K562 (cell line): ENCODE measurements around the gene EFCAB13. TPM values are rescaled to one million over a fixed set of nuclear protein-coding genes. Genes with fewer than 3 reads are reported as not detected.

Experiments used
- ATAC-seq: fragments of 200-7000 bp; cut with Tn5 transposase; 3 replicates; pipeline ENCODE4 v1.9.1; 2020; ENCODE audit warnings: moderate library complexity
- BruUV-seq: library from RNA; stranded (reverse); fragments of 400-500 nt; replicated peaks from 2 replicates; lab custom pipeline; 2021; lab: Mats Ljungman, UMichigan
- CTCF ChIA-PET: fragments of 300-600 bp; formaldehyde crosslinking; extraction: SDS; loops from one replicate; lab custom pipeline; 2021; ENCODE audit warnings: low intra/inter-chr PET ratio; lab: Yijun Ruan, JAX
- POLR2A ChIA-PET: fragments of 300-600, 350-650 bp; sonication (Branson Sonifier 250); formaldehyde crosslinking; extraction: SDS; loops from one replicate; lab custom pipeline; 2021; ENCODE audit warnings: antibody characterized with exemption, inconsistent platforms; lab: Yijun Ruan, JAX
- DNase-seq, 4 experiments: peaks; one replicate each; pipeline versions ENCODE4 v3.0.0 to v3.0.0-alpha.2; 2011 to 2018; ENCODE audit warnings: low spot score in 3 of 4, mixed read lengths in 3 of 4; ENCODE audit errors: extremely low read depth in 1 of 4
- FAIRE-seq: peaks from 2 replicates; lab custom pipeline; 2011; peaks lifted over from hg19 to GRCh38; lab: Jason Lieb, UNC
- H2AFZ ChIP-seq: 2 replicates; pipeline ENCODE4 v1.6.0; 2011; ENCODE audit warnings: low read depth, low read length, control low read depth, inconsistent platforms
- H3K27ac ChIP-seq: fragments of 200-600 bp; 3 replicates; pipeline ENCODE4 v1.8.0; 2011; ENCODE audit warnings: low read depth, mild to moderate bottlenecking, control low read depth, inconsistent platforms, low read length, moderate library complexity, mixed read lengths; ENCODE audit errors: extremely low read depth
- H3K27me3 ChIP-seq, 2 experiments: fragments of 300-600 bp in 1 of 2; 2 replicates in 1 of 2; 3 replicates in 1 of 2; pipeline versions ENCODE4 v1.6.0 to v1.8.0; 2011; ENCODE audit warnings: inconsistent platforms in 2 of 2, low read length in 2 of 2, mild to moderate bottlenecking in 1 of 2, mixed read lengths in 1 of 2, moderate library complexity in 1 of 2; ENCODE audit not compliant: control insufficient read depth in 2 of 2, insufficient read depth in 2 of 2
- H3K36me3 ChIP-seq: fragments of 300-600 bp; 3 replicates; pipeline ENCODE4 v1.8.0; 2011; ENCODE audit warnings: mild to moderate bottlenecking, low read length, inconsistent platforms; ENCODE audit not compliant: control insufficient read depth, insufficient read depth
- H3K4me1 ChIP-seq, 2 experiments: fragments of 200-600 bp in 1 of 2; replicated peaks in 1 of 2; 2 replicates in 1 of 2; 3 replicates in 1 of 2; pipeline versions ENCODE4 v1.5.1 to v1.8.0; 2011; ENCODE audit warnings: inconsistent platforms in 2 of 2, low read length in 2 of 2, mild to moderate bottlenecking in 1 of 2, mixed read lengths in 1 of 2, moderate library complexity in 1 of 2; ENCODE audit not compliant: control insufficient read depth in 2 of 2, insufficient read depth in 2 of 2
- H3K4me2 ChIP-seq: 2 replicates; pipeline ENCODE4 v1.6.1; 2011; ENCODE audit warnings: low read length, control low read depth, inconsistent platforms, mixed read lengths; ENCODE audit not compliant: insufficient read depth
- H3K4me3 ChIP-seq: fragments of 200-600 bp; sonication (generic), shearing (Covaris generic); 2 replicates; pipeline ENCODE4 v1.5.1; 2016; ENCODE audit warnings: control low read depth, inconsistent platforms
- H3K79me2 ChIP-seq: fragments of 200-600 bp; 3 replicates; pipeline ENCODE4 v1.8.0; 2011; ENCODE audit warnings: low read length, inconsistent platforms; ENCODE audit not compliant: control insufficient read depth, insufficient read depth
- H3K9ac ChIP-seq, 2 experiments: 2 replicates each; pipeline versions ENCODE4 v1.6.0 to v1.6.1; 2011; ENCODE audit warnings: low read depth in 2 of 2, low read length in 2 of 2, control low read depth in 1 of 2, inconsistent platforms in 1 of 2, mild to moderate bottlenecking in 1 of 2, mixed read lengths in 1 of 2; ENCODE audit not compliant: insufficient read depth in 1 of 2
- H3K9me1 ChIP-seq: one replicate; pipeline ENCODE4 v1.6.0; 2011; ENCODE audit warnings: inconsistent platforms, mild to moderate bottlenecking, low read length, moderate library complexity; ENCODE audit not compliant: control insufficient read depth, insufficient read depth
- H3K9me3 ChIP-seq: replicated peaks from 2 replicates; pipeline ENCODE4 v1.5.1; 2011; ENCODE audit warnings: low read depth, low read length, inconsistent platforms; ENCODE audit not compliant: control insufficient read depth, insufficient read depth
- H4K20me1 ChIP-seq: replicated peaks from 2 replicates; pipeline ENCODE4 v1.6.1; 2011; ENCODE audit warnings: low read length, inconsistent platforms, mixed read lengths; ENCODE audit not compliant: control insufficient read depth, insufficient read depth
- FOXK2 ChIP-seq, 2 experiments: fragments of 450-650 bp; IDR thresholded peaks in 1 of 2; conservative IDR thresholded peaks in 1 of 2; 2 replicates each; pipeline ENCODE4 v1.6.1; 2016; ENCODE audit warnings: low read depth in 2 of 2, mild to moderate bottlenecking in 1 of 2
- HDGF ChIP-seq: fragments of 450-650 bp; IDR thresholded peaks from 2 replicates; pipeline ENCODE4 v1.6.1; 2016
- LCOR ChIP-seq: sonication (generic); formaldehyde crosslinking; IDR thresholded peaks from 2 replicates; pipeline ENCODE4 v1.8.0; 2022; ENCODE audit warnings: mild to moderate bottlenecking, missing genetic modification reagents
- PHB ChIP-seq: fragments of 250-450 bp; sonication (Bioruptor Pico); IDR thresholded peaks from 2 replicates; pipeline ENCODE4 v1.5.0; 2021
- SMARCA4 ChIP-seq: fragments of 450-650 bp; IDR thresholded peaks from 2 replicates; pipeline ENCODE4 v1.6.1; 2016
- SNAPC5 ChIP-seq: fragments of 250-450 bp; sonication (Bioruptor Pico); IDR thresholded peaks from 2 replicates; pipeline ENCODE4 v1.8.0; 2021; ENCODE audit warnings: moderate library complexity, mild to moderate bottlenecking, inconsistent platforms
- ZNF263 ChIP-seq: sonication (generic); formaldehyde crosslinking; IDR thresholded peaks from 2 replicates; pipeline ENCODE4 v1.8.0; 2022; ENCODE audit warnings: mild to moderate bottlenecking, missing genetic modification reagents, borderline replicate concordance
- ZNF316 ChIP-seq: fragments of 450-650 bp; IDR thresholded peaks from 2 replicates; pipeline ENCODE4 v1.6.1; 2016
- WGBS: fragments of 100-300 bp; shearing (Covaris generic); methylation state at CpG from one replicate; pipeline ENCODE4 v1.1.6; 2016; ENCODE audit warnings: low coverage, mixed read lengths; ENCODE audit not compliant: insufficient coverage; ENCODE audit errors: missing lambda C conversion rate; 5-methylcytosine and 5-hydroxymethylcytosine counted together
- in situ Hi-C: fragments of 300-500 bp; cut with MboI; formaldehyde crosslinking; loops from 4 replicates; pipeline ENCODE4 v1.15.0; 2018; ENCODE audit warnings: inconsistent platforms, mixed read lengths
- intact Hi-C: fragments of 100-400 bp; cut with micrococcal nuclease; formaldehyde crosslinking; loops from 2 replicates; pipeline ENCODE4 v1.14.2; 2022
- polyA plus RNA-seq, 8 experiments: library from polyadenylated mRNA; depleted of rRNA in 4 of 8; stranded (reverse) in 5 of 8; unstranded in 3 of 8; fragments of >200 nt; fragmentation: Nextera tagmentation in 2 of 8; fragmentation: Illumina TruSeq in 1 of 8; extraction: Ambion mirVana in 2 of 8; extraction: Trizol in 1 of 8; gene quantifications; 2 replicates each; pipeline versions ENCODE4 v1.2.1 to v1.2.3, GENCODE V29; 2011 to 2014; ENCODE audit warnings: inconsistent platforms in 1 of 8, missing spikeins in 1 of 8
- total RNA-seq, 7 experiments: library from RNA; depleted of rRNA in 6 of 7; stranded (reverse); fragments of >200 nt in 6 of 7; fragmentation: Illumina TruSeq in 2 of 7; extraction: Trizol in 2 of 7; gene quantifications; 2 replicates each; pipeline versions ENCODE4 v1.2.1 to v1.2.3, GENCODE V29; 2011 to 2021; ENCODE audit warnings: low replicate concordance in 1 of 7
- TF ChIP-seq, protein P1 (sequence below): fragments of 250-450 bp; sonication (Bioruptor Pico); IDR thresholded peaks from 2 replicates; pipeline ENCODE4 v1.9.0; 2021; ENCODE audit warnings: mild to moderate bottlenecking, inconsistent platforms

The EFCAB13 gene
- total and polyA plus RNA-seq, 9 of the 15 experiments (the other 6 are each of a cell fraction or from before 2014, with no cell fraction given): 0.32 to 1.3 (median 0.95) TPM

DNA sequence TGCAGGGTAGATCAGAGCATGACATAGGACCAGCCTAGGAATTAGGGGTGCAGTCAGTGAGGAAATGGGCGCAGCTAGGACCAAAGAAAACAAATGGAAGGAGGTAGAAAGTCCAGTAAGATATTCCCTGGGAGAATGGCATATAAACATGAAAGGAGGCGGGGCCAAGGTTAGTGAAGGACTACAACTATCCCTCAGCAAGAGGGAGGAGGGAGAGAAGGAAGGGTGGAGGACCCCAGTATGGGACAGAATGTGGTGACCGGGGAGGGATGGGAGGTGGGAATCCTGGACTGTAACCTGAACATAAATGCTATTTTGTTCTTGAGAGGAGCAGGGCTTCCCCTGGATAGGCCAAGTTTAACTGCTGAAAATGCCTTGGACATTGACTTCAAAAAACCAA is 47.3 kb upstream of the EFCAB13 start:
- Histone ChIP-seq H4K20me1 (no peaks in the 10 kb centered on the region), H3K27me3 (no peaks in the 10 kb centered on the region), H3K9me1 (peaks cover 2% of the 10 kb centered on the region), H3K27ac (peak overlapping the region; percentile 66), H3K36me3 (no peaks in the 10 kb centered on the region), H3K4me2 (peak overlapping the region; percentile 66), H3K9ac (peak overlapping the region in 1 of 2 experiments; percentile 41; a peak in 2 of 4 replicates), H3K4me1 (peaks cover 39 to 51% of the 10 kb centered on the region in 2 experiments), H3K79me2 (no peaks in the 10 kb centered on the region), H3K4me3 (no peak overlapping the region), H2AFZ (peak overlapping the region; percentile 98), H3K9me3 (no peaks in the 10 kb centered on the region)
- ATAC-seq (peak; percentile 6; the same call in 1 of the 3 replicates), DNase-seq (no peak), FAIRE-seq (no peak)
- in situ Hi-C loops: no loop called here
- ChIA-PET POLR2A (interaction anchor here (1.4 to 4.9 kb wide), 2 partner anchors 11 to 16 kb away, joined by 9 to 34 read pairs; no protein-coding TSS in a partner anchor), CTCF (no interaction called here)
- 79% methylated on average over 3 of the region's 3 CpGs for WGBS
- TF ChIP-seq LCOR (CRISPR knock-in tag): no peak
- TF ChIP-seq, protein P1, sequence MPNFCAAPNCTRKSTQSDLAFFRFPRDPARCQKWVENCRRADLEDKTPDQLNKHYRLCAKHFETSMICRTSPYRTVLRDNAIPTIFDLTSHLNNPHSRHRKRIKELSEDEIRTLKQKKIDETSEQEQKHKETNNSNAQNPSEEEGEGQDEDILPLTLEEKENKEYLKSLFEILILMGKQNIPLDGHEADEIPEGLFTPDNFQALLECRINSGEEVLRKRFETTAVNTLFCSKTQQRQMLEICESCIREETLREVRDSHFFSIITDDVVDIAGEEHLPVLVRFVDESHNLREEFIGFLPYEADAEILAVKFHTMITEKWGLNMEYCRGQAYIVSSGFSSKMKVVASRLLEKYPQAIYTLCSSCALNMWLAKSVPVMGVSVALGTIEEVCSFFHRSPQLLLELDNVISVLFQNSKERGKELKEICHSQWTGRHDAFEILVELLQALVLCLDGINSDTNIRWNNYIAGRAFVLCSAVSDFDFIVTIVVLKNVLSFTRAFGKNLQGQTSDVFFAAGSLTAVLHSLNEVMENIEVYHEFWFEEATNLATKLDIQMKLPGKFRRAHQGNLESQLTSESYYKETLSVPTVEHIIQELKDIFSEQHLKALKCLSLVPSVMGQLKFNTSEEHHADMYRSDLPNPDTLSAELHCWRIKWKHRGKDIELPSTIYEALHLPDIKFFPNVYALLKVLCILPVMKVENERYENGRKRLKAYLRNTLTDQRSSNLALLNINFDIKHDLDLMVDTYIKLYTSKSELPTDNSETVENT (CRISPR knock-in tag): no peak
- peak; percentile 78 for TF ChIP-seq ZNF263 (CRISPR knock-in tag)
- no peak for TF ChIP-seq SNAPC5 (CRISPR knock-in tag)
- TF ChIP-seq ZNF316: no peak
- TF ChIP-seq FOXK2 (conservative IDR thresholded peaks at IDR 0.05 in 1 of 2, IDR thresholded peaks at IDR 0.05 in 1 of 2; ENCODE audit: low read depth in 2 of 2): peak in 1 of 2 experiments; percentile 17; a peak in 1 of 4 replicates
- peak; percentile 32; the same call in 1 of the 2 replicates for TF ChIP-seq HDGF
- 0 out of 2 replicates have a peak, but pooled peaks have one; percentile 4 for TF ChIP-seq SMARCA4
- TF ChIP-seq PHB (CRISPR knock-in tag): no peak
- intact Hi-C loops: no loop called here
- no TSS peak for BruUV-seq
